Fibroblast of gingiva (primary cell): ENCODE measurements around the gene STAT3.
"Not testable (repeated sequence)": the region's sequence is repeated elsewhere in the genome, so short reads cannot be mapped to it uniquely, and the experiment has no call there.

Experiments
- DNase-seq: peaks from one replicate; pipeline ENCODE4 v3.0.0-alpha.2; 2011; ENCODE audit warnings: low read depth

The STAT3 gene

DNA sequence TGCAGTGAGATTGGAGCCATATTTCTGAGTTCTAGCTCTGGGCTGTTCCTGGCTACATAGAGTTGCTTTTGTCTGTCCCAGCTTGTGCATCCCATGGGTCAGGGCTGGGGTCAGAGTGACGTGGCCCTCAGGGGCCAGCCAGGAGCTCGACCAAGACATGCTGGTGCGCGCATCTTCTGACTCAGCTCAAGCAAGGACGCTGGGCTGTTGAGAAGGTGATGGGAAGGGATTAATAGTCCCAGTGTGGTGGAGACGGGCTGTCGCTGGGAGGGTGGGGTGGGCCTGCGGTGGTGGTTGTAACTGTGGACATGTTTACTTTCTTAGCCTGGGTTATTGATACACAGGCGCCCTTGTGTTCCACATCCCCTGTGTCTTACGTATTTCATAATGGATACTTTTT lies 90.5 kb downstream of the STAT3 start:
- DNase-seq = not testable (repeated sequence)

DNA sequence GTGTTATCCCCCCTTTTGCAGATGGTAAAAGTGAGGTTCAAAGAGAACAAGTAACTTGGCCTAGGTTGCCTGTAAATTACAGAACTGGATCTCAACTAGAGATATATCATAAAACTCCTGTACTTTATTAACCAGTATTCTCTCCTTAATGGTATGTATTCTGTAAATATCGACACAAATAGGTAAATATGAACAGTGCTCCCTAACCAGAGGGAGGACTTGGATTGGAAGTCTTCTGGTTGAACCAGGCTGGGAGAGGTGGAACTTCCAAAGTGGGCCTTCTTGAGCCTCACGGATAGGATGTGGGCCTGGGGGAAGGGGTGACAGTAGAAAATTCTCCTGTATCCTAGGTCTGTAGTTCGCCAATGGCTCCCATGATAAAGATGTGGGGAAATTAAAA lies 92.2 kb downstream of the STAT3 start:
- no peak for DNase-seq

GRCh38 chr17:42294469-42295398 lies 93.5 kb downstream of the STAT3 start:
- no peak for DNase-seq

GRCh38 chr17:42291129-42291528 lies 97.1 kb downstream of the STAT3 start:
- no peak for DNase-seq

DNA sequence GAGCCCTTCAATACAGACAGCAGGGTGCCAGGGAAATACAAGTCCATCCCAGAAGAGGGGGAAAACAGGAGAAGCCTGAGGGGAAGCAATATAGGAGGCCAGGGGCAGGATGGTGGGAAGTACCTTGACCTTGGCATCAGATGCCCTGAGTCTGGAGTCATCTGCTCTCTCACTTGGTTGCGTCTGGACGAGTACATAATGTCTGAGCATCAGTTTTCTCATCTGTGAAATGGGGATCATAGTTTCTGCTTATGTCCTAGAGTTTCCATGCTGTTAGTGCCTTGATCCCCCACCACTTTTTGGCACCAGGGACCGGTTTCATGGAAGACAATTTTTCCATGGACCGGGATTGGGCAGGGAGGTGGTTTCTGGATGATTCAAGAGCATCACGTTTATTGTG lies 97.7 kb downstream of the STAT3 start:
- DNase-seq = no peak

DNA sequence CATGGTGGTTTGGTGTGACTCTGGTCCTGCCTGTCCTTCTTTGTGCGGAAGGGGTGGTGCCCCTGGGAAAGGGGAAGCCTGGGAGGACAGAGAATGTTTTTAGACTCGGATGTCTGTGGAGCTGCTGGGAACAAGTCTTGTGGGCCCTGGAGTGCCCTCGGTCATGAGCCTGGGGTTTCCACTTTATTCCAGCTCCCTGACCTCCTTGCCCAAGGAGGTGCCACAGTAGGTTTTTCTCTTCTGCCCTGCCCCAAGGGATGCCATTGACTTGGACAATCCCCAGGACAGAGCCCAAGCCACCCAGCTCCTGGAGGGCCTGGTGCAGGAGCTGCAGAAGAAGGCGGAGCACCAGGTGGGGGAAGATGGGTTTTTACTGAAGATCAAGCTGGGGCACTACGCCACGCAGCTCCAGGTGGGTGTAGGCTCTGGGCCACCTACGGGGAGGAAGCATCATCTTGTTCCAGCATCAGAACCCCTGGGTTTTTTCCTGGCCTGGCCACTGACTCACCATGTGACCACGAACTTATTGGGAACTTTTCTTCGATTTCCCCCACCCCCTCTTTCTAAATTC lies 98.5 kb downstream of the STAT3 start:
- no peak for DNase-seq

DNA sequence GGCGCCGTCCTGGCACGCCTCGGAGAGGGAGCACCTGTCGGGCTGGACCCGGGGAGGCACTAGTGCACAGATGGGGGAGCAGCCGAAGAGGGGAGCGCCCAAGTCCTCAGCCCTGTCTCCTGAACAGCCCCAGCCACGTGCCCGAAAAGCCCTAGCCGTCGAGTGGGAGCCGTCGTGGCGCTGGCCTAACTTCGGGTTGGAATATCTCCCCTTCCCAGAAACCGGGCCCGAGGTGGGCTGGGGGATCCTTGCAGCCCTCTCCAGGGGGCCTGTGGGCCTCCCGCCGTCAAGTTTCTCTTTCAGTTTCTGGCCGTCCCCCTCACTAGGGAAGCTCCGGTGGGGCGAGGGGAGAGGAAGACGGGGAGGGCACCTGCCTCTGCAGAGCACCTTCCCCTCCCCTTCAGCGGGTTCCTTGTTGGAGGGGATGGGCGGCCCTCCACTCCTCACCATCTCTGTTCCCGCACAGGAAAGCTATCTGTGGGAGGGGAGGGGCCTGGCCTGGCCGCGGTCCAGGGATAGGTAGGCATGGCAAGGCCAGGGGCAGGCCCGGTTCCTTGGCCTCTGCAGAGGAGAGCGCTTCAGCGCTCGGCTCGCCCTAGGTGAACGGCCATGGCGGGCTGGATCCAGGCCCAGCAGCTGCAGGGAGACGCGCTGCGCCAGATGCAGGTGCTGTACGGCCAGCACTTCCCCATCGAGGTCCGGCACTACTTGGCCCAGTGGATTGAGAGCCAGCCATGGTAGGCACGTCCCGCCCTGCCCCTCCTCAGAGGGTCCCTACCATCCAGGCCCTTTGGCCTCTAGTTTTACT lies 99.2 kb downstream of the STAT3 start:
- no peak for DNase-seq

- DNase-seq = peak; percentile 90
Observed at GRCh38 chr17:42287977-42288802, 100.1 kb downstream of the STAT3 start, which contains the start of gene STAT5A. TSS of gene STAT5A (plus strand) at chr17:42288498. CDS start at chr17:42289412, 914 bp downstream.

DNA sequence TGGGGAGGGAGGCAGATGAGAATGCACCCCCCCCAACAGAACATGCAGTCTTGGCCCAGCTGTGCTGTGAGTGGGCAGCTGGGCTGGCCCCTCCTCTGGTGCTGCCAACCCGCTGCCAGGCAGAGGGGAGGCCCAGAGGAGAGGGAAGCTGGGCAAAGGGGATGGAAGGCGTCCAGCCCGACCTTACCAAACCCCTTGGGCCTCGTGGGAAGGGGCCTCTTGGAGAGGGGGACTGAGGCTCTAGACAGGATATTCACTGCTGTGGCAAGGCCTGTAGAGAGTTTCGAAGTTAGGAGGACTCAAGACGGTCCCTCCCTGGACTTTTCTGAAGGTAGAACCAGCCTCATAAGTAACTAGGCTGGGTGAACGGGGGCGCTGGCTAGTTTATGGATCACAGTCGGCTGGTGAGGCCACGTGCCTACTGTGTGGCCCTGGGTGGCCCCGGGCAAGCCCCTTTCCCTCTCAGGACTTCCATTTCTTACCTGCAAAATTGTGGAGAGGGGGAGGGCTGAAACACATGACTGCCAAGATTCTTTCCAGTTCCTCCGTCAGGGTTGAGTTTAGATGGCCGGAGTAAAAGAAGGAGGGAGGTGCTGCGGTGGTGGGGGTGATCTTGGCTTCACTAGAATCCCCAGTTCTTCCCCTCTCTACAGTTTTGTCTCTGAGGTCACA lies 100.8 kb downstream of the STAT3 start:
- peak; percentile 89 for DNase-seq

DNA sequence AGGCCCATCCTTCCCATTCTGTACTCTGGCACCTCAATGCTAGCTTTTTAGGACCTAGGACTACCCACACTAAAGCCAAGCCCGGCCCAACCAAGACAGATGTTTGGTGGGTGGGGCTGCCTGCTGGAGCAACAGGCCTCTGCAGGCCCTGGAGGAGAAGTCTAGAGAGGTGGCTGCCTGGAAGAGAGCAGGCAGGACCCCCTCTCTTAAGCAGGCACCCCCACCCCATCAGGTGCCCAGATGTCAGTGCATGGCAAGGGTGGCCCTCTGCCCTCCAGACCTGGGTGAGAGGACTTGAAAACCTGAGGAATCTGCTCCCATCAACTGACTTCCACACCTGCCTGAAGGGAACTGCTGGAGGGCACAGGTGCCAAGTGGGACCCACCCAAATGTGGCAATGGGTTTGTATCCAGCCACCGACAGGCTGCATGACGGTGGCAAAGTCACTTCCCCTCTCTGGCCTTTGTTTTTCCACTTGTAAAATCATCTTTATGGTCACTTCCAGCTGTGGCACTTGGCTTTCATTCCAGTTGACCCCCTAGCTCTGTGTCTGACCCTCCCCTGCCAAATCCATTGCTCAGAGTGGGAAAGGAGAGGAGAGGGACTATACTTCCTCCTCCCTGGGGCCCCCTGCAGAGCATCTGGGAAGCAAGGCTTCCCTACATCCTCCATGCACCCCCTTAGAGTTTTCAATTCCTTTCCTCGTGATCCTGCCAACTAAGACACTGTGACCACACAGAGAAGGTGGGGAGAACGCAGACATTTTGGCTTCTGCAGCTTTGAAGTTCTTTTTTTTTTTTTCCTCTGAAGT lies 101.6 kb downstream of the STAT3 start:
- no peak for DNase-seq

- DNase-seq = no peak
Observed at GRCh38 chr17:42285346-42286050, 102.7 kb downstream of the STAT3 start.

- no peak for DNase-seq
Observed at GRCh38 chr17:42284566-42284965, 103.7 kb downstream of the STAT3 start.

DNA sequence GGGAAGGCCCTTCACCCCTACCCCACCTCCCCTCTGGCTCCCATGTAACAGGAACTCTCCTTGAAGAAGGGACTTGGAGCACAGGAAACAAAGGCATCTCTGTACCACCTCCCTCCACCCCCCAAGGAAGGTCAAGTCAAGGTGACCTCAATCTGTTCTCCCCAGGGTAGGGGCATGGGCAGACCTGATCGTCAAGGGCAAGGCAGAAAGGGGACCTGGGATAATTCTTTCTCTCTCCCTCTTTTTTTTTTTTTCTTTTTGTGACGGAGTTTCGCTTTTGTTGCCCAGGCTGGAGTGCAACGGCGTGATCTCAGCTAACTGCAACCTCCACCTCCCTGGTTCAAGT lies 104.2 kb downstream of the STAT3 start:
- no peak for DNase-seq

DNA sequence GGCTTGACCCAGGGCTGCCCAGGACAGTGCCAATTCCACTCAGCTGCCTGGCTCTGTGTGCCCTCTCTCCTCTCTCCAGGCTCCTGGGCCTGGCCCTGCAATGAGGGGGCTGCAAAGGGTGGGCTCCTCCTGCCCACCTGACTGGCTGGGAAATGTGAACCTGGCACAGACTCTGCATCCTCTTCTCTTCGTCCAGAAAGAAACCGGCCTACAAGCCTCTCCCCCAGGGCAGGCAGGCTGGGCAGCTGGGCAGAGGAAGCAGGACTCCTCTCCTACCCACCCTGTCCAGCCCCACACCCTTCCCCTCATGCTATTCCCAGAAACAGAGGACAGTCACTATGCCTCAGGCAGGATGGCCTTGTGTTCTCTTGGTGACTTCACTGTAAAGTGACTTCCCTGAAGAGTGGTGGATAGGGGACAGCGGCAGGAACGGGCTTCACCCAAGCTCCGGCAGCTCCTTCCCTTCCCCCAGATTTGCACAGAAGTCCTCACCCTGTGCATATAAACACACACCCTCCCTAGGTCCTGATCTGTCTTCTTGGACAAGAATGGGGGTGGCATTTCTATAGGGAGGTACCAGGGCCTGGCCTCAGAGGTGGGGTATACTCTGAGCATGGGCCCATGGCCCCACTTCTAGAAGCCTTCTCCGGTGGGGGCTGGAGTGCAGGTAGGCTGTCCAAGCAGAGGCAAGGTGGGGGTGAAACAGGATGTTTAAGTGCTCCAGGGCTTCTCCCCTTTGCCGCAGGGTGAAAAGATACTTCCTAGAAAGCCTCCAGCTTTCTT lies 104.8 kb downstream of the STAT3 start:
- DNase-seq = no peak

- no peak for DNase-seq
Observed at GRCh38 chr17:42282478-42283080, 105.7 kb downstream of the STAT3 start.

DNA sequence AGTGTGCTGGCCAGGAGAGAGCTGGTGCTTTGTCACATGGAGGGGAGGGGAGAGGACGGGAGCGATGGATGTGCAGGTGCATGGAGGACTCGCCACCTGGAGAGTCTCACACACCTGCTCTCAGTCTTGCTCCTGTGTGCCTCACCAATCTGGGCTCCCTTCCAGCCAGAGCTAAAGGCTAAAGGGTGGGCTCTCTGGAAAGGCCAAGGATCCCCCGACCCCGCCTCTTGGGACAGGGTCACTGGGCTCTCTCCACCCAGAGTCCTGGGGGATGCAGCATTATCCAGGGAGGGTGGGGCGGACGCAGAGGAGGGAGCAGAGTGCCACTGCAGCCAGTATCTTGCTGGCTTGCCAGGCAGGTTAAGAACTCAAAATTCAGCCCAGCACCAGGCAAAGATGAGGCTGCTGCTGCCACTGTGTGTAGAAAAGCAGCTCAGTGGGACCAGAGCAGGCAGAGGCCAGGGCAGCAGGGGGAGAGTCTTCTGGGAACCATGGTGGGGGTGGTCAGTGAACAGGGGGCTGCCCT lies 106.6 kb downstream of the STAT3 start:
- DNase-seq = no peak

GRCh38 chr17:42279776-42280630 lies 108.2 kb downstream of the STAT3 start:
- DNase-seq = no peak
